BE2C (cell line): Measurements from ENCODE around the gene SLC43A3.

Source experiments
- DNase-seq: peaks from one replicate; pipeline ENCODE4 v3.0.0-alpha.2; 2020
- H3K27me3 ChIP-seq: fragments of 250-450 bp; sonication (Bioruptor Pico); 2 replicates; pipeline ENCODE4 v1.5.1; 2020; ENCODE audit warnings: mild to moderate bottlenecking
- H3K36me3 ChIP-seq: fragments of 250-450 bp; sonication (Bioruptor Pico); 2 replicates; pipeline ENCODE4 v1.5.1; 2020; ENCODE audit warnings: mild to moderate bottlenecking
- H3K4me1 ChIP-seq: fragments of 250-450 bp; sonication (Bioruptor Pico); 2 replicates; pipeline ENCODE4 v1.5.1; 2020
- H3K4me3 ChIP-seq: 2 replicates; pipeline ENCODE4 v1.5.1; 2011; ENCODE audit warnings: low read depth, low read length
- H3K9me3 ChIP-seq: fragments of 250-450 bp; sonication (Bioruptor Pico); 2 replicates; pipeline ENCODE4 v1.5.1; 2020
- TF ChIP-seq, protein P1 (sequence below): IDR thresholded peaks from 2 replicates; pipeline ENCODE4 v1.5.1; 2012; ENCODE audit warnings: mild to moderate bottlenecking, low read depth, low read length

SLC43A3 gene

DNA sequence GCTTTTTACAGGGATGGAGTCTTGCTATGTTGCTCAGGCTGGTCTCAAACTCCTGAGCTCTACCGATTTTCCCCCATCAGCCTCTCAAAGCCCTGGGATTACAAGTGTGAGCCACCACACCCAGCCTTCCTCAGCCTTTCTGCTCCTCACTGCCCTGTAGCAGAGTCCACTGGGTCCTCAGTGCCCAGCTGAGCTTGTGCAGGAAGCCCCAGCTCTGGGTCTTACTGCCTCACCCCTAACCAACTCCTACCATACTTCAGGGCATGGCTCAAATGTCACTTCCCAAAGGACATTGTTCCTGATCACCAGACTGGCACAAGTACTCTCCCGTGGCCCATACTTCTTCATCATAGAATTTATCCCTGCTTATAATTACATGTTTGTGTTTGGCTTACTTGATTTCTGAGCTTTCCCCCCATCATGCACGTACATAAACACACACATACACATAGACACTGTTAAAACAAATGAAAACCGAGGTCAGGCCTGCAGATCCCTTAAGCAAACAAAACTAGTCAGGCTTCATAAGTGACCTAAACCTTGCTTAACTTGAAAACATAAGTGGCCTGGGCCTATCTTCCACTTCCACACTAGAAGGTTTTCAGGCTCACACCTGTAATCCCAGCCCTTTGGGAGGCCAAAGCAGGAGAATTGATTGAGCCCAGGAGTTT lies 14.0 kb upstream of the SLC43A3 start:
- no peaks in the 10 kb centered on the region for H3K9me3 ChIP-seq
- DNase-seq = no peak
- no peaks in the 10 kb centered on the region for H3K36me3 ChIP-seq
- H3K4me1 ChIP-seq = no peaks in the 10 kb centered on the region
- TF ChIP-seq, protein P1, sequence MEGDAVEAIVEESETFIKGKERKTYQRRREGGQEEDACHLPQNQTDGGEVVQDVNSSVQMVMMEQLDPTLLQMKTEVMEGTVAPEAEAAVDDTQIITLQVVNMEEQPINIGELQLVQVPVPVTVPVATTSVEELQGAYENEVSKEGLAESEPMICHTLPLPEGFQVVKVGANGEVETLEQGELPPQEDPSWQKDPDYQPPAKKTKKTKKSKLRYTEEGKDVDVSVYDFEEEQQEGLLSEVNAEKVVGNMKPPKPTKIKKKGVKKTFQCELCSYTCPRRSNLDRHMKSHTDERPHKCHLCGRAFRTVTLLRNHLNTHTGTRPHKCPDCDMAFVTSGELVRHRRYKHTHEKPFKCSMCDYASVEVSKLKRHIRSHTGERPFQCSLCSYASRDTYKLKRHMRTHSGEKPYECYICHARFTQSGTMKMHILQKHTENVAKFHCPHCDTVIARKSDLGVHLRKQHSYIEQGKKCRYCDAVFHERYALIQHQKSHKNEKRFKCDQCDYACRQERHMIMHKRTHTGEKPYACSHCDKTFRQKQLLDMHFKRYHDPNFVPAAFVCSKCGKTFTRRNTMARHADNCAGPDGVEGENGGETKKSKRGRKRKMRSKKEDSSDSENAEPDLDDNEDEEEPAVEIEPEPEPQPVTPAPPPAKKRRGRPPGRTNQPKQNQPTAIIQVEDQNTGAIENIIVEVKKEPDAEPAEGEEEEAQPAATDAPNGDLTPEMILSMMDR = no peak
- H3K27me3 ChIP-seq = no peaks in the 10 kb centered on the region
- no peak overlapping the region for H3K4me3 ChIP-seq

DNA sequence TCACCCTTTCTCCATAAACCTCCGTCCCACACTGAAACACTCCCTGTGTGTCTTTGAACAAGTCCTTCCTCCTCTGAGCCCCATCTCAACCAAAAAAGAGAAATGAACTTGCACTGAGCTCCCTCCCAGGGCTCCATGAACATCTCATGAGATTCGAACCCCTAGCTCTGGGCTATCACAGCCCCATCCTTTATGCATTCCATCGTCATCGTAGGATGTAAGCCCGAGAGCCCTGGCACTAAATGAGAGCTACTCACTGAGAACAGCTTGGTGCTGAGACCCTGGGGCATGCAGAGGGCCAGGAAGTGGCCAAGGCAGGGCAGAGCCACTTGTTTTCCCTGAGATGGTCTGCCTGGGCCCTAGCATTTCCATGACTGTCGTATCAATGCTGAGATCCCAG lies 12.9 kb upstream of the SLC43A3 start:
- no peaks in the 10 kb centered on the region for H3K36me3 ChIP-seq
- H3K4me1 ChIP-seq = no peaks in the 10 kb centered on the region
- no peaks in the 10 kb centered on the region for H3K27me3 ChIP-seq
- H3K9me3 ChIP-seq = no peaks in the 10 kb centered on the region
- no peak for DNase-seq
- TF ChIP-seq, protein P1 = no peak
- H3K4me3 ChIP-seq = no peak overlapping the region

DNA sequence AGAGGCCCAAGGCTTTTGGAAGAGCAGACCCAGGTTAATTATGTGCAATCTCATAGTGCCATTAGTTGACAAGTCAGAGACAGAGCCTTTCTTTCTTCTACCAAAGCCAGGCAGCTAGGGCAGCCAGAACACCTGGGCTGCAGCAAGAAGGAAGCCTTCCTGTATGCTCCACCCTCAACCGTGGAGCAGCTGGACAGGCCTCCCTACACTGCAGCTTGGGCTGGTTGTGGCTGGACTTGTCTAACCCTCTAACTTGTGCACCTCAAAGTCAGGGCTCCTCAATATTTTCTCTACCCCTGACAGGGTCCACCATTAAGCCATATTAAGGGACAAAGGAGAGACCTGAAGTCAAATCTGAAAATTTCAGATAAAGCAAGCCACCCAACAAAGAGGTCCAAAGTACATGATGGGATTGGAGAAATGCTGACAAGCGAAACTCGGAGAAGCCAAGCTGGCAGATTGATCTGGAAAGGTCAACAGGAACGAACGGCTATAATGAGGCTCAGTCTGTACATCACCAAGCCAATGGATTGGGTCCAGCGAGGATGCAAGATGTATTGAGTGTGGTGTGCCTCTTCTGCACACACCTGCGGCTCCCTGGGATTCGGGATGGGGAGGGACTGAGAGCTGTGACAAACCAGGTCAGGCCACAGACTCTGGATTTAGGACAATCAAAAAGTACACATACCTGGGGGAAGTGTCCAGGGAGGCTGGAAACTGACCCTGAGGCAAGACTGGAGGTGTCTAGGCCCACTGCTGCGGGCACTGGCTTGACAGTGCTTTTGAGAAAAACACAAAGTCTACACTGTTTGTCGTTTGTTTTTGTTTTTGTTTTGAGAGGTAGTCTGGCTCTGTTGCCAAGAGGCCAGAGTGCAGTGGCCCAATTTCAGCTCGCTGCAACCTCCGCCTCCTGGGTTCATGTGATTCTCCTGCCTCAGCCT lies 11.7 kb upstream of the SLC43A3 start:
- no peaks in the 10 kb centered on the region for H3K4me1 ChIP-seq
- no peak for DNase-seq
- no peaks in the 10 kb centered on the region for H3K36me3 ChIP-seq
- no peaks in the 10 kb centered on the region for H3K9me3 ChIP-seq
- H3K27me3 ChIP-seq = no peaks in the 10 kb centered on the region
- no peak overlapping the region for H3K4me3 ChIP-seq
- TF ChIP-seq, protein P1 = no peak

DNA sequence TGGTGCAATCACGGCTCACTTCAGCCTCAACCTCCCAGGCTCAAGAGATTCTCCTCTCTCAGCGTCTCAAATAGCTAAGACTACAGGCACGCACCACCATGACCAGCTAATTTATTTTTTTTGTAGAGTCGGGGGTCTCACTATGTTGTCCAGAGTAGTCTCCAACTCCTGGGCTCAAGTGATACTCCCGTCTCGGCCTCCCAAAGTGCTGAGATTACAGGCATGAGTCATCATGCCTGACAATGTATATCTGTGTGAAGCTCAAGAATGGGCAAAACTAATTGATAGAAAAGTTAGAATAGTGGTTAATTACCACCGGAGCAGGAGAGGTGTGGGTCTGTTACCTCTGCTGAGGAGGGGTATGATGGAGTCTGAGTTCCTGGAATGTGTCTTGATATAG lies 9.1 kb upstream of the SLC43A3 start:
- H3K9me3 ChIP-seq = no peaks in the 10 kb centered on the region

DNA sequence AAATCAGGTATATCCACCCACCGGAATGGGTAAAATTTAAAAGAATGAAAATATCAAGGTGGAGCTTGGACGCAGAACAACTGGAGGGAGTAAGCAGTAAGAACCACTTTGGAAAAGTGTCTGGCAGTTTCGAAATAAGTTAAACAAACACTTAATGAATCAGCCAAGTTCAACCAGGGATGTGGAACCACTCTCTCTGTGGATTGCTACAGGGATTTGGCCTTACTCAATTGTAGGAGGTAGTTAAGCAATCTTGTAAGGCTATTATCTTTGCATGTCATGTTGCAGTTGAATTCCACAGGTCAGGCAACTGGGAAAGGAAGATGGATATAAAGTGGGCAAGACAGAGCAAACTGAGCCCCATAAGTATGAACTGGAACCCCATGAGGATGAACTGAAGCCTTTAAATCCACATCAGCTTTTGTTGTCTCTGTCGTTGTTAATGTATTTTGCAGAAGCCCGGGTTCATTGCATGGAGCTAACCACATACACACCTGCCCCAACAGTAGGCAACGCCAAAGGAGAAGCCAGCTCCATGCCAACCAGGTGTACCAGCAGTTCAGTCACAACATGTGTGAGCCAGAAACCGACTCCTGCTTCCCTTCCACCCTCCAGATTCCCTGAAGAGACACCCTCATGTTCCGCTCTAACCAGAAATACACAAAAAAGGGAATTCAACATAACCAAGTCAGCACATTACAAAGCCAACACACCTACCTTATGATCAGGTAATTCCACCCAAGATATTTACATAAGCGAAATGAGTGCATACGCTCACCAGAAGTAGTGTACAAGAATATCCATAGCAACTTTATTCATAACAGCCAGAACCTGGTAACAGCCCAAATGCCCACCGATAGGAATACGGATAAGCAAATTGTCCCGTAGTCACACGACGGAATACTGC lies 8.0 kb upstream of the SLC43A3 start:
- Histone ChIP-seq H3K4me3 (no peak overlapping the region), H3K36me3 (no peaks in the 10 kb centered on the region), H3K4me1 (no peaks in the 10 kb centered on the region), H3K27me3 (no peaks in the 10 kb centered on the region), H3K9me3 (no peaks in the 10 kb centered on the region)
- TF ChIP-seq, protein P1 = no peak
- DNase-seq = no peak

More for the DNA sequence above, 9.1 kb upstream of the SLC43A3 start:
- DNase-seq = no peak
- H3K4me3 ChIP-seq = no peak overlapping the region
- H3K4me1 ChIP-seq = no peaks in the 10 kb centered on the region
- no peaks in the 10 kb centered on the region for H3K27me3 ChIP-seq
- no peaks in the 10 kb centered on the region for H3K36me3 ChIP-seq
- TF ChIP-seq, protein P1 = no peak
